Cardiac muscle cell (in vitro differentiated cells and primary cell): ENCODE measurements around the gene MYO15A. TPM values are rescaled to one million over a fixed set of nuclear protein-coding genes. Genes with fewer than 3 reads are reported as not detected.

Experiments
- DNase-seq, 2 donors: peaks; one replicate each; pipeline versions ENCODE4 v3.0.0 to v3.0.0-alpha.2; 2010 to 2017; ENCODE audit warnings: low read depth in 1 of 2, low spot score in 1 of 2
- H3K27ac ChIP-seq: fragments of 200-600 bp; sonication (generic); 2 replicates; pipeline ENCODE4 v1.5.1; 2016
- H3K27me3 ChIP-seq: fragments of 200-600 bp; sonication (generic); 2 replicates; pipeline ENCODE4 v1.6.0; 2016; ENCODE audit warnings: control low read depth
- H3K36me3 ChIP-seq: fragments of 200-600 bp; sonication (generic); 2 replicates; pipeline ENCODE4 v1.5.1; 2016; ENCODE audit warnings: control low read depth
- H3K4me1 ChIP-seq: fragments of 200-600 bp; sonication (generic); 2 replicates; pipeline ENCODE4 v1.8.1; 2017; ENCODE audit warnings: low read depth, mild to moderate bottlenecking, mixed run types
- H3K4me3 ChIP-seq: fragments of 200-600 bp; sonication (generic); 2 replicates; pipeline ENCODE4 v1.5.1; 2016; ENCODE audit warnings: mild to moderate bottlenecking
- H3K9me3 ChIP-seq: fragments of 200-600 bp; sonication (generic); 2 replicates; pipeline ENCODE4 v1.5.1; 2017; ENCODE audit warnings: low read depth, mild to moderate bottlenecking, control low read depth
- polyA plus RNA-seq: library from polyadenylated mRNA; unstranded; fragments of >200 nt; fragmentation: Nextera tagmentation; extraction: Ambion mirVana; gene quantifications from 2 replicates; pipeline ENCODE4 v1.2.1, GENCODE V29; 2016
- total RNA-seq: library from RNA; depleted of rRNA; stranded (reverse); fragments of >200 nt; gene quantifications from 2 replicates; pipeline ENCODE4 v1.2.3, GENCODE V29; 2016
- TF ChIP-seq, protein P1 (sequence below): IDR thresholded peaks from 2 replicates; pipeline ENCODE4 v1.5.1; 2012; ENCODE audit warnings: low read depth, mild to moderate bottlenecking, low read length

The MYO15A gene
- total and polyA plus RNA-seq, 2 experiments from 2014 or later: 3.9 to 4.9 TPM

DNA sequence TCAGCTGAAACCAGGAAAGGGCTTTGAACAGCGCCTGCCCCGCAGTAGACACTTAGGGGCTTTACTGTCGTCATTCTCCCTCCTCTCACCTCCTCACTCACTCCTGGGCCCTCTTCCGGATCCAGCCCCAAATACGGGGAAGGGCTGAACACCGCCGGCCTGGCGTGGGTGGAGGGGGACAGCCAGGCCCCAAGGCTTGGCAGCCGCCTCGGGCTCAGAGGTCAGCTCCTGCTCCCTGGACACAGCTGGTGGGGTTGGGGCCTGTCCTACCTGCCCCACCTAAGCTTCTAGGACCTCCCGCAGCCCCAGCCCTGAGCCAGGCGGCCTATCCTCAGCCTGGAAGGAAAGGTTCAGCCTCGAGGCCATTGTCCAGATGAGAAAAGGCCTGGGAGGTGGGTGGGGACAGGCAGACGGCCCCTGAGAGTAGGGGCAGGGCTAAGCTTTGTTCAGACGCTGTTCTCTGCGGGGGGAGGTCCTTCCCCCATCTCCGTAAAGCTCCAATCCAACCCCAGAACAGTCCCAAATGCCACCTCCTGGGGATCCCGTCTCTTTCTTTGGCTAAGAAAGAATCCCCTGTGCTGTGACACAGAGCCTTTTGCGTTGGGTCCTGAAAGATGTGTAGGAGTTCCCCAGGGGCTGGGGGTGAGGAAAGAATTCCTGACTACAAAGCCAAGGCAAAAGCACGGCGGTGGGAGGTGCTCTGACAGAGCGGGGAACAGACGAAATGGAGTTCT, 116.0 kb downstream of the MYO15A start:
- Histone ChIP-seq H3K27ac (peak overlapping the region; percentile 85), H3K4me1 (peaks cover 17% of the 10 kb centered on the region), H3K36me3 (no peaks in the 10 kb centered on the region), H3K27me3 (no peaks in the 10 kb centered on the region), H3K9me3 (no peaks in the 10 kb centered on the region), H3K4me3 (no peak overlapping the region)
- TF ChIP-seq, protein P1, sequence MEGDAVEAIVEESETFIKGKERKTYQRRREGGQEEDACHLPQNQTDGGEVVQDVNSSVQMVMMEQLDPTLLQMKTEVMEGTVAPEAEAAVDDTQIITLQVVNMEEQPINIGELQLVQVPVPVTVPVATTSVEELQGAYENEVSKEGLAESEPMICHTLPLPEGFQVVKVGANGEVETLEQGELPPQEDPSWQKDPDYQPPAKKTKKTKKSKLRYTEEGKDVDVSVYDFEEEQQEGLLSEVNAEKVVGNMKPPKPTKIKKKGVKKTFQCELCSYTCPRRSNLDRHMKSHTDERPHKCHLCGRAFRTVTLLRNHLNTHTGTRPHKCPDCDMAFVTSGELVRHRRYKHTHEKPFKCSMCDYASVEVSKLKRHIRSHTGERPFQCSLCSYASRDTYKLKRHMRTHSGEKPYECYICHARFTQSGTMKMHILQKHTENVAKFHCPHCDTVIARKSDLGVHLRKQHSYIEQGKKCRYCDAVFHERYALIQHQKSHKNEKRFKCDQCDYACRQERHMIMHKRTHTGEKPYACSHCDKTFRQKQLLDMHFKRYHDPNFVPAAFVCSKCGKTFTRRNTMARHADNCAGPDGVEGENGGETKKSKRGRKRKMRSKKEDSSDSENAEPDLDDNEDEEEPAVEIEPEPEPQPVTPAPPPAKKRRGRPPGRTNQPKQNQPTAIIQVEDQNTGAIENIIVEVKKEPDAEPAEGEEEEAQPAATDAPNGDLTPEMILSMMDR: no peak
- DNase-seq: peak; percentile 39 to 75

DNA sequence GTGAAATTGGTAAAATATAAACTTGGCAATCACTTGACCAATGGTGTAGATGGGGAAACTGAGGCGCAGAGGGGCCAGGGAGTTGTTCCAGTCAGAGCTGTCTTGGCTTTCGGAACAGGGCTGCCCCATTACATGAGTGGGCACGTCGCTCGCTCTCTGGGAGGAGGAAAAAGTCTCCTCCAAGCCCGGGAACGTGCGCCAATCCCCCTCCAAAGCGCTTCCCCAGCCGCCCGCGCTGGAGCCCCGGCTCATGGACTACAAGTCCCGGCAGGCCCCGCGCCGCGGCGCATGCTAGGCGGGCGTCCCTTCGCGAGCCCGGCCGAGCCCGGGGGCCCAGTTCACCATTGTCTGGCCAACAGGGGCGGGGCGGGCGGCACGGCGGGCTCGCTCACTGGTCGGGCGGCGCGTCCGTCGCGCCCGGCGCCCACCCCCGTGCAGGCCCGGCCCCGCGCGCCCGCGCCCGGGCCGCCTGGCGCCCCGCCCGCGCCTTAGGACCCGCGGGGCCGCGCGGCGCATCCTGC, 116.6 kb downstream of the MYO15A start, which contains the start of gene LLGL1:
Gene LLGL1, plus strand, starts transcription at position 515 of the 521 bp plus-strand sequence. CDS start 48 bp downstream, outside the sequence.
- Histone ChIP-seq H3K9me3 (no peaks in the 10 kb centered on the region), H3K27me3 (no peaks in the 10 kb centered on the region), H3K4me3 (peak within 1 kb of the TSS; percentile 72), H3K27ac (peak within 1 kb of the TSS; percentile 85), H3K4me1 (peaks cover 17% of the 10 kb centered on the region), H3K36me3 (no peaks in the 10 kb centered on the region)
- peak; percentile 98 to 99 for DNase-seq
- TF ChIP-seq, protein P1: no peak

DNA sequence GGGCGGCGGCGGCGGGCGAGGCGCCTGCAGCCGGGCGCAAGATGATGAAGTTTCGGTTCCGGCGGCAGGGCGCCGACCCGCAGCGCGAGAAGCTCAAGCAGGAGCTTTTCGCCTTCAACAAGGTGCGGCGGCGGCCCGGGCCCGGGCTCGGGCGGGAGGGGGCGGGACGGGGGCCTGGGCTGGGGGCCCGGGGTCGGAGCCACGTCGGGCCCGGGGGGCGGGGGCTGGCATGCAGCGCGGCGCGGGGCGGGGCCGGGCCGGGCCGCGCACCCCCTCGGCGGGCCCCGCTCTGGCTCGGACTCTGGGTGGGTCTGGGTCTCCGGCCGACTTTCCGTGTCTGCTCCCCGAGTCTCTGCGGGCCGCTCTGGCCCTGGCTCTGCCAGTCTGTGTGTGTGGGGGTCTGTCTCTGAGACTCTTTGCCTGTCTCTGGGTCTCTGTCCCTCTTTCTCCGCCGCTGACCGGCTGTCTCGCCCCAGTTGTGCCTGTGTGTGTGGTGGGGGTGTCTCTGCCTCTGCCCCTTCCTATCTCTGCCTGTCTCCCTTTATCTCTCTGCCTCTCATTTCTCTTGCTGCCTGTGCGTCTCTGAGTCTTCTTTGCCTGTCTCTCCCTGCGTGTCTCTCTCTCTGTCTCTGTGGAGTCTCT, 117.2 kb downstream of the MYO15A start:
- peak in 1 of 2 donors; percentile 12 for DNase-seq
- TF ChIP-seq, protein P1: no peak
- Histone ChIP-seq H3K9me3 (no peaks in the 10 kb centered on the region), H3K27ac (peak overlapping the region; percentile 71), H3K4me3 (peak overlapping the region; percentile 72), H3K27me3 (no peaks in the 10 kb centered on the region), H3K36me3 (no peaks in the 10 kb centered on the region), H3K4me1 (peaks cover 19% of the 10 kb centered on the region)

DNA sequence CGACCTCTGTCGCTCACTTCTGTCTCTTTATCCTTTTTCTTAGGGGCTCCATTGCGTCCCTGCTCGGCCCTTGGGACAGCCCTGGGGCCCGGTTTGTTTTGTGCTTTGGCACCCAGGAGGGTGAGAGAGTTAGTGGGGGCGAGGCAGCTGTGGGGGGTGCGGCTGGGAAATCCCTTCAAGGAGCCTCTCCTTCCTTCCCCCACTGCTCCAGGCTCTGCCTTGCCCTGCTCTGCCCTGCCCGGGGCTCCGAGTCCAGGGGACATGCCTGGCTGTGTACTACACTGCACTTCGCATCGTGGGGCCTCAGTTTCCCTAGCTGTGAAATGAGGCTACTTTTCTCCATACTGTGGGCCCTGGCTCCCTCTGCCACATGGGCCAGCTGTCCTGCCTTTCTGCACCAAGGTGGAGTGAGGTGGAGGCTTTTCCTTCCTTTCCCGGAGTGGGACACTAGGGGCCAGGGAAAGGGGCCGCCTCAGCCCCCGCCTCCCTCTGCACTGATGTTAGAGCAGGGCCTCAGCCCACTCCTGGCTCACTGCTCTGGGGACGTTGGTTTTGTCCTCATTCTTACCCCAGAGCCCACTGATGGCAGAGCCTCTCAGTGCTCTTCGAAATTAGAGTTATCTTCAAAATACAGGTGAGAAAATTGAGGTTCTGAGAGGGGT, 117.9 kb downstream of the MYO15A start:
- Histone ChIP-seq H3K36me3 (no peaks in the 10 kb centered on the region), H3K27ac (no peak overlapping the region), H3K4me1 (peaks cover 20% of the 10 kb centered on the region), H3K9me3 (no peaks in the 10 kb centered on the region), H3K27me3 (no peaks in the 10 kb centered on the region), H3K4me3 (peak overlapping the region; percentile 72)
- no peak for DNase-seq
- TF ChIP-seq, protein P1: no peak

DNA sequence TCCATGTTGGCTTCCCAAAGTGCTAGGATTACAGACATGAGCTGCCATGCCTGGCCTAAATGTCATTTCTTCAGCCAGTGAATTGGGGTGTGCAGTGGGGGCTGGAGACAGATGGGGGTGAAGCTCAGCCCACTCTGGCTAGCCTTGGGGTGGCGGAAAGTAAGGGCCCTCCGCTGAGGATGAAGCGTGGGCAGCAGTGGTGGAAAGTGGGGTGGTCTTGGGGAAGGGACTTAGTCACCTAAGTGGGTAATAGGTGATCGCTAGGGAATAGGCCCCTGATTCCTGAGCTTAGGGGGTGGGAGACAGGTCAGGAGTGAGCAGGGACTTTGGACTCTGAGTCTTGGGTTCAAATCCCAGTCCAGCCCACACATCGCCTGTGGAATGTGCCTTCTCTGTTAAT, 119.1 kb downstream of the MYO15A start:
- Histone ChIP-seq H3K4me3 (no peak overlapping the region), H3K9me3 (no peaks in the 10 kb centered on the region), H3K36me3 (no peaks in the 10 kb centered on the region), H3K4me1 (peaks cover 20% of the 10 kb centered on the region), H3K27me3 (no peaks in the 10 kb centered on the region), H3K27ac (no peak overlapping the region)
- no peak for DNase-seq
- TF ChIP-seq, protein P1: no peak
